HepG2 (cell line): ENCODE data around the gene LITAF. TPM values are rescaled to one million over a fixed set of nuclear protein-coding genes. Genes with fewer than 3 reads are reported as not detected.
A peak's percentile ranks its signal among the peaks of the same experiment; 100 is the strongest.

Experiments used
- ATM ChIP-seq: fragments of 450-650 bp; IDR thresholded peaks from 2 replicates; pipeline ENCODE4 v1.7.1; 2017; ENCODE audit warnings: mild to moderate bottlenecking, borderline replicate concordance
- BRCA1 ChIP-seq: sonication (generic); formaldehyde crosslinking; IDR thresholded peaks from 2 replicates; pipeline ENCODE4 v1.4.0; 2020; ENCODE audit warnings: missing genetic modification reagents
- CREBL2 ChIP-seq: sonication (generic); formaldehyde crosslinking; IDR thresholded peaks from 2 replicates; pipeline ENCODE4 v1.8.1; 2023; ENCODE audit warnings: missing genetic modification reagents, mild to moderate bottlenecking, borderline replicate concordance
- GABPB1 ChIP-seq: IDR thresholded peaks from 2 replicates; pipeline ENCODE4 v1.6.1; 2016; ENCODE audit warnings: mild to moderate bottlenecking, missing genetic modification reagents, moderate library complexity, missing compliant biosample characterization
- IKZF4 ChIP-seq: sonication (generic); formaldehyde crosslinking; IDR thresholded peaks from 2 replicates; pipeline ENCODE4 v1.5.1; 2020; ENCODE audit warnings: borderline replicate concordance, mild to moderate bottlenecking, low read depth, missing genetic modification reagents; ENCODE audit errors: not compliant biosample characterization
- IRF2 ChIP-seq: IDR thresholded peaks from 2 replicates; pipeline ENCODE4 v1.6.1; 2018; ENCODE audit warnings: missing genetic modification reagents, missing compliant biosample characterization
- KDM3A ChIP-seq: IDR thresholded peaks from 2 replicates; pipeline ENCODE4 v1.6.1; 2018; ENCODE audit warnings: low read depth, missing compliant biosample characterization
- KLF6 ChIP-seq: IDR thresholded peaks from 2 replicates; pipeline ENCODE4 v1.8.0; 2016; ENCODE audit warnings: missing biosample characterization, missing genetic modification reagents
- MAFF ChIP-seq: IDR thresholded peaks from 2 replicates; pipeline ENCODE4 v1.6.1; 2011; ENCODE audit warnings: low read depth, low read length, improper control_type of control experiment
- MEIS2 ChIP-seq: sonication (generic); formaldehyde crosslinking; IDR thresholded peaks from 2 replicates; pipeline ENCODE4 v1.9.0; 2021; ENCODE audit warnings: mild to moderate bottlenecking, missing genetic modification reagents
- POGK ChIP-seq: sonication (generic); formaldehyde crosslinking; conservative IDR thresholded peaks from 2 replicates; pipeline ENCODE4 v1.8.0; 2022; ENCODE audit warnings: mild to moderate bottlenecking, moderate library complexity, missing genetic modification reagents
- RAD21 ChIP-seq: fragments of 450-650 bp; formaldehyde crosslinking; IDR thresholded peaks from 2 replicates; pipeline ENCODE4 v1.5.0; 2020; ENCODE audit warnings: mild to moderate bottlenecking
- U2AF1 ChIP-seq: fragments of 200-400 bp; formaldehyde crosslinking; optimal IDR thresholded peaks from 2 replicates; pipeline ENCODE3; 2017; ENCODE audit warnings: mild to moderate bottlenecking, low read depth, low read length
- ZNF138 ChIP-seq: sonication (generic); formaldehyde crosslinking; IDR thresholded peaks from 2 replicates; pipeline ENCODE4 v1.5.0; 2020; ENCODE audit warnings: mild to moderate bottlenecking, low read depth, missing genetic modification reagents
- ZNF260 ChIP-seq: sonication (generic); formaldehyde crosslinking; IDR thresholded peaks from 2 replicates; pipeline ENCODE4 v1.4.0; 2020; ENCODE audit warnings: missing genetic modification reagents, low read depth, mild to moderate bottlenecking, borderline replicate concordance
- ZNF34 ChIP-seq: sonication (generic); formaldehyde crosslinking; IDR thresholded peaks from 2 replicates; pipeline ENCODE4 v1.4.0; 2020; ENCODE audit warnings: mild to moderate bottlenecking, missing genetic modification reagents, borderline replicate concordance
- ZNF496 ChIP-seq: sonication (generic); formaldehyde crosslinking; IDR thresholded peaks from 2 replicates; pipeline ENCODE4 v1.8.1; 2023; ENCODE audit warnings: mild to moderate bottlenecking, moderate library complexity, missing genetic modification reagents; ENCODE audit not compliant: insufficient replicate concordance
- ZNF552 ChIP-seq: sonication (generic); formaldehyde crosslinking; IDR thresholded peaks from 2 replicates; pipeline ENCODE4 v1.9.0; 2022; ENCODE audit warnings: missing genetic modification reagents, mild to moderate bottlenecking, borderline replicate concordance
- polyA plus RNA-seq, 8 experiments: library from polyadenylated mRNA; depleted of rRNA in 3 of 8; stranded (reverse) in 7 of 8; unstranded in 1 of 8; fragments of >200 nt; fragmentation: Illumina TruSeq in 4 of 8; extraction: Trizol in 4 of 8; gene quantifications; 2 replicates each; pipeline versions ENCODE4 v1.2.1 to v1.2.3, GENCODE V29; 2011 to 2016; ENCODE audit warnings: low read depth in 4 of 8, missing spikeins in 1 of 8, mixed read lengths in 1 of 8; ENCODE audit not compliant: insufficient read depth in 1 of 8
- total RNA-seq, 5 experiments: library from RNA; depleted of rRNA; stranded (reverse); fragments of >200 nt; fragmentation: Illumina TruSeq; extraction: Trizol; gene quantifications; 2 replicates each; pipeline ENCODE4 v1.2.3, GENCODE V29; 2016; ENCODE audit warnings: low read depth in 1 of 5
- TF ChIP-seq, protein P1 (sequence below): IDR thresholded peaks from 2 replicates; pipeline ENCODE4 v1.6.1; 2016
- TF ChIP-seq, protein P2 (sequence below): sonication (generic); formaldehyde crosslinking; IDR thresholded peaks from 2 replicates; pipeline ENCODE4 v1.5.0; 2020; ENCODE audit warnings: mild to moderate bottlenecking, missing genetic modification reagents, borderline replicate concordance
- TF ChIP-seq, protein P3 (sequence below): sonication (generic); formaldehyde crosslinking; IDR thresholded peaks from 2 replicates; pipeline ENCODE4 v1.5.0; 2020; ENCODE audit warnings: mild to moderate bottlenecking, missing genetic modification reagents, moderate library complexity

Gene LITAF
- total and polyA plus RNA-seq, 2 of the 13 experiments (the other 11 are each of a cell fraction or from before 2014, with no cell fraction given): 80.1 to 141 TPM

DNA sequence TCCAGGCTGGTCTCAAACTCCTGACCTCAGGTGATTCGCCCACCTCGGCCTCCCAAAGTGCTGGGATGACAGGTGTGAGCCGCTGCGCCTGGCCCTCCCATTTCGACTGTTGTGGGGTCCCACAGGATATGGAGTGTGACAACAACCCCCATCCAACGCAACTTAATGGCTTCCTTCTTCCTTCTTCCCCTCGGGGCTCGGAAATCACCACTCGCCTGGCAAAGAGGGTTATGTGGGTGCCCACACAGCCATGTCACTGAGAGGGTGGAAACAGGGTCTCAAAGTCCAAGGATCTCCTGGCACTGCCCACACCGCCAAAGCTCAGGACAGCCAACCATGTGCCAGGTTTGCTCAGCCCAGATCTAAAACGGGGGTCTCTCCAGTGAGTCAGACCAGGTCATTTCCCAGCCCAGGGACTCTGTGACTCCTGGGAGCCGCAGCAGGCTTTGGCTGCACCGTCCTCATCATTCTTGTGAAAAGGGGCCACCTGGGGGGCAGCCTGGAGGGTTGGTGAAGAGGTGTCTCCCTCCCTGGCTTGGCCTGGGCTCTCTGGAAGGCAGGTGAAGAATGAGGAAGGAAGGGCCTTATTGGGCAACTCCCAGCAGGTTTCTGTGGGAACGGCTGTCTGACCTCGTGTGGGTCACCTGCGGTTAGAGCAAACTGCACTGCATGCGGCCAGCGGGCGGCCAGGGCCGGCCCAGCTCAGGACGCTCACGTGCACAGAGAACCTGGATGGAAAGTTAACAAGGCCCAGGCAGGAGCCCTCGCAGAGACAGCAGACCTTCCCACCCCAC lies 25.3 kb upstream of the LITAF start (continued):
- peak; percentile 87; the same call in 1 of the 2 replicates for TF ChIP-seq POGK (CRISPR knock-in tag)
- TF ChIP-seq ZNF34 (CRISPR knock-in tag): peak; percentile 96; the same call in 1 of the 2 replicates
- TF ChIP-seq MEIS2 (CRISPR knock-in tag): peak; percentile 94
- peak; percentile 83 for TF ChIP-seq GABPB1
- no peak for TF ChIP-seq ZNF496 (CRISPR knock-in tag)
- TF ChIP-seq ZNF552 (CRISPR knock-in tag): peak; percentile 92
- TF ChIP-seq ZNF138: peak; percentile 29; the same call in 1 of the 2 replicates
- no peak for TF ChIP-seq U2AF1
- TF ChIP-seq, protein P1, sequence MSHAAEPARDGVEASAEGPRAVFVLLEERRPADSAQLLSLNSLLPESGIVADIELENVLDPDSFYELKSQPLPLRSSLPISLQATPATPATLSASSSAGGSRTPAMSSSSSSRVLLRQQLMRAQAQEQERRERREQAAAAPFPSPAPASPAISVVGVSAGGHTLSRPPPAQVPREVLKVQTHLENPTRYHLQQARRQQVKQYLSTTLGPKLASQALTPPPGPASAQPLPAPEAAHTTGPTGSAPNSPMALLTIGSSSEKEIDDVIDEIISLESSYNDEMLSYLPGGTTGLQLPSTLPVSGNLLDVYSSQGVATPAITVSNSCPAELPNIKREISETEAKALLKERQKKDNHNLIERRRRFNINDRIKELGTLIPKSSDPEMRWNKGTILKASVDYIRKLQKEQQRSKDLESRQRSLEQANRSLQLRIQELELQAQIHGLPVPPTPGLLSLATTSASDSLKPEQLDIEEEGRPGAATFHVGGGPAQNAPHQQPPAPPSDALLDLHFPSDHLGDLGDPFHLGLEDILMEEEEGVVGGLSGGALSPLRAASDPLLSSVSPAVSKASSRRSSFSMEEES: peak; percentile 98
- peak; percentile 96 for TF ChIP-seq IRF2
- TF ChIP-seq KLF6: peak; percentile 97
- TF ChIP-seq RAD21 (CRISPR knock-in tag): 0 out of 2 replicates have a peak, but pooled peaks have one; percentile 19
- TF ChIP-seq ATM: no peak
- TF ChIP-seq CREBL2 (CRISPR knock-in tag): peak; percentile 93; the same call in 1 of the 2 replicates
- TF ChIP-seq BRCA1: peak; percentile 54; the same call in 1 of the 2 replicates
- peak; percentile 80; the same call in 1 of the 2 replicates for TF ChIP-seq KDM3A (CRISPR knock-in tag)
- TF ChIP-seq MAFF: no peak
- no peak for TF ChIP-seq ZNF260 (CRISPR knock-in tag)
- TF ChIP-seq, protein P2, sequence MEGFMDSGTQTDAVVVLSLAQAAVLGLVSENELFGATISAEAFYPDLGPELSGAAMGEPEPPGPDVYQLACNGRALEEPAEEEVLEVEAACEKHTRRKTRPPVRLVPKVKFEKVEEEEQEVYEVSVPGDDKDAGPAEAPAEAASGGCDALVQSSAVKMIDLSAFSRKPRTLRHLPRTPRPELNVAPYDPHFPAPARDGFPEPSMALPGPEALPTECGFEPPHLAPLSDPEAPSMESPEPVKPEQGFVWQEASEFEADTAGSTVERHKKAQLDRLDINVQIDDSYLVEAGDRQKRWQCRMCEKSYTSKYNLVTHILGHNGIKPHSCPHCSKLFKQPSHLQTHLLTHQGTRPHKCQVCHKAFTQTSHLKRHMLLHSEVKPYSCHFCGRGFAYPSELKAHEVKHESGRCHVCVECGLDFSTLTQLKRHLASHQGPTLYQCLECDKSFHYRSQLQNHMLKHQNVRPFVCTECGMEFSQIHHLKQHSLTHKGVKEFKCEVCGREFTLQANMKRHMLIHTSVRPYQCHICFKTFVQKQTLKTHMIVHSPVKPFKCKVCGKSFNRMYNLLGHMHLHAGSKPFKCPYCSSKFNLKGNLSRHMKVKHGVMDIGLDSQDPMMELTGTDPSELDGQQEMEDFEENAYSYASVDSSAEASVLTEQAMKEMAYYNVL (CRISPR knock-in tag): 0 out of 2 replicates have a peak, but pooled peaks have one; percentile 52
- TF ChIP-seq, protein P3, sequence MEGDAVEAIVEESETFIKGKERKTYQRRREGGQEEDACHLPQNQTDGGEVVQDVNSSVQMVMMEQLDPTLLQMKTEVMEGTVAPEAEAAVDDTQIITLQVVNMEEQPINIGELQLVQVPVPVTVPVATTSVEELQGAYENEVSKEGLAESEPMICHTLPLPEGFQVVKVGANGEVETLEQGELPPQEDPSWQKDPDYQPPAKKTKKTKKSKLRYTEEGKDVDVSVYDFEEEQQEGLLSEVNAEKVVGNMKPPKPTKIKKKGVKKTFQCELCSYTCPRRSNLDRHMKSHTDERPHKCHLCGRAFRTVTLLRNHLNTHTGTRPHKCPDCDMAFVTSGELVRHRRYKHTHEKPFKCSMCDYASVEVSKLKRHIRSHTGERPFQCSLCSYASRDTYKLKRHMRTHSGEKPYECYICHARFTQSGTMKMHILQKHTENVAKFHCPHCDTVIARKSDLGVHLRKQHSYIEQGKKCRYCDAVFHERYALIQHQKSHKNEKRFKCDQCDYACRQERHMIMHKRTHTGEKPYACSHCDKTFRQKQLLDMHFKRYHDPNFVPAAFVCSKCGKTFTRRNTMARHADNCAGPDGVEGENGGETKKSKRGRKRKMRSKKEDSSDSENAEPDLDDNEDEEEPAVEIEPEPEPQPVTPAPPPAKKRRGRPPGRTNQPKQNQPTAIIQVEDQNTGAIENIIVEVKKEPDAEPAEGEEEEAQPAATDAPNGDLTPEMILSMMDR (CRISPR knock-in tag): peak; percentile 30
- TF ChIP-seq IKZF4 (CRISPR knock-in tag): peak; percentile 95
